ENCODE data around the gene PHF14.

Gene PHF14

DNA sequence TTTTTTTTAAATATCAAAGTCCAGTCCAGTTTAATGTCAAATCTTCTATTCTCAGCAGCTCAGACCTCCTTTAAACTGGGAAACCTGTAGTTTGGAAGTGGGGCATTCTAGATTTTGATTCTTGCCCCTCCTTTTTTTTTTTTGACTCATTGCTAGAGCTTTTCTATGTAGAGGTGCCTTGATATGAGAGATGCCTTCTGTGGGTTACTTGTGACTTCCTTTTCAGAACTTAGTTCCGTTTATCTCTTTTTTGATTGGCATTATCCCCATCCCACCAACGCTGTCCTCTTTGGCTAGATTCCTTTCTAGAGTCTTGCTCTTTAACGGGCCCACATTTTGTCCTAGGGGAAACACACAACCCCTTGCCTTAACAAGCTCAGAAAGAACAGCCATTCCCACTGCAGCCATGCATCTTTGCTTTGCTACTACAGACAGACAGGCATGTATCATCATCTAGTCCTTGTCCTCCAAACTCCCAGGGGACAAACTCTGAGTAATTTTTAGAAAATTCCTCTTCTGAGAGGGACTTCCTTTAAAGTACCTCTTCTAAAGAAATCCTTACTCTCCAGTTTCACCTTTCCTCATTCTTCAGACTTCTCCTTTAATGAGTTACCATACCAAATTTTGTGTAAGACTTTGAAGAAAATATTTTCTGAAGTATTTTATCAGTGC lies 153.6 kb downstream of the PHF14 start:
- H3K4me3 ChIP-seq (ENCODE audit: low read depth, low read length), result no peak overlapping the region
- TF ChIP-seq CTCF (IDR thresholded peaks at IDR 0.05; ENCODE audit: low read depth, low read length), result no peak

- TF ChIP-seq CTCF (IDR thresholded peaks at IDR 0.05; ENCODE audit: low read depth, low read length), result no peak
- H3K4me3 ChIP-seq (ENCODE audit: low read depth, low read length), result no peak overlapping the region
Observed at GRCh38 chr7:11127988-11128387, 154.3 kb downstream of the PHF14 start.

- no peak overlapping the region for H3K4me3 ChIP-seq (ENCODE audit: low read depth, low read length)
- TF ChIP-seq CTCF (IDR thresholded peaks at IDR 0.05; ENCODE audit: low read depth, low read length), result no peak
Observed at GRCh38 chr7:11128498-11128897, 154.8 kb downstream of the PHF14 start.

DNA sequence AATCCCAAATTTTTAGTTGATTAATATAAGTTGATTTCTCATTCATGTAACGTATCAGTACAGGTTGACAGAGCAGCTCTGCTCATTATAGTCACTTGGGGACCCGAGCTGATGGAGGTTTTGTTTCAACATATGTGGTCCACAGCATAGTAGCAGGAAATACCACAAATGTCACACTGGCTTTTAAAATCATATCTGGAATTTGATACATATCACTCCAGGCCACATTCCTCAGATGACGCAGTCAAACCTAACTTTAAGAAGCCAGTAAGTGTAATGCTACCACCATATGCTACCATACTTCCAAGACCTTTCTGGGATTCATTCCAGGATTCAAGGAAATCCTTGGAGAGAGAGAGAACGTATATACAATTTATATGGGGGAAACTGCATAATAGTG lies 156.3 kb downstream of the PHF14 start:
- TF ChIP-seq CTCF (IDR thresholded peaks at IDR 0.05; ENCODE audit: low read depth, low read length), result no peak
- H3K4me3 ChIP-seq (ENCODE audit: low read depth, low read length), result no peak overlapping the region

DNA sequence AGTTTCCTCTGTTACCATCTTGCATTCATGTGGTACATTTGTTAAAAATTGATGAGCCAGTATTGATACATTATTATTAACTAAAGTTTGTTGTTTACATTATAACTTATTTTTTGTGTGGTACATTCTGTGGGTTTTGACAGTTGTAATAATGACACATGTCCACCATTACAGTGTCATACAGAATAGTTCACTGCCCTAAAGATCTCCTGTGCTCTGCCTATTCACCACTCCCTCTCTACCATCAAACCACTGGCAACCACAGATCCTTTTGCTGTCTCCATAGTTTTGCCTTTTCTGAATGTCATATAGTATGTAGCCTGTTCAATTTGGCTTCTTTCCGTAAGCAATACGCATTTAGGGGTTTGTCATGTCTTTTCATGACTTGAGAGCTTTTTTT lies 156.9 kb downstream of the PHF14 start:
- no peak overlapping the region for H3K4me3 ChIP-seq (ENCODE audit: low read depth, low read length)
- no peak for TF ChIP-seq CTCF (IDR thresholded peaks at IDR 0.05; ENCODE audit: low read depth, low read length)

- no peak overlapping the region for H3K4me3 ChIP-seq (ENCODE audit: low read depth, low read length)
- TF ChIP-seq CTCF (IDR thresholded peaks at IDR 0.05; ENCODE audit: low read depth, low read length), result no peak
Observed at GRCh38 chr7:11133436-11133959, 159.8 kb downstream of the PHF14 start.

GRCh38 chr7:11135573-11135972 lies 161.9 kb downstream of the PHF14 start:
- H3K4me3 ChIP-seq (ENCODE audit: low read depth, low read length), result no peak overlapping the region
- TF ChIP-seq CTCF (IDR thresholded peaks at IDR 0.05; ENCODE audit: low read depth, low read length), result no peak

All from WI38 (cell line).